ENCODE measurements around the gene GALNT4. TPM values are rescaled to one million over a fixed set of nuclear protein-coding genes. Genes with fewer than 3 reads are reported as not detected.

GALNT4 gene
- total RNA-seq, 1 experiment from 2014 or later: 2.8 TPM

GRCh38 chr12:89481213-89481914, 43.2 kb downstream of the GALNT4 start:
- H3K79me2 ChIP-seq (ENCODE audit: insufficient read depth, low read length): no peaks in the 10 kb centered on the region
- H3K4me2 ChIP-seq (ENCODE audit: low read length): no peak overlapping the region
- DNase-seq (ENCODE audit: low read depth, low spot score) (no peak), ATAC-seq (no peak)
- H4K20me1 ChIP-seq (ENCODE audit: insufficient read depth): no peaks in the 10 kb centered on the region
- no peaks in the 10 kb centered on the region; a peak in 1 of 4 replicates for H3K4me1 ChIP-seq (ENCODE audit: control insufficient read depth in 1 of 2, insufficient read depth in 2 of 2, low read length in 2 of 2)
- no peaks in the 10 kb centered on the region for H3K9me2 ChIP-seq (ENCODE audit: insufficient read depth)
- TF ChIP-seq SP1 (IDR thresholded peaks at IDR 0.05; ENCODE audit: low read depth): no peak
- no peak for TF ChIP-seq ELF1 (IDR thresholded peaks at IDR 0.05; ENCODE audit: borderline replicate concordance, low read depth)
- H3K9ac ChIP-seq (ENCODE audit: low read length): no peak overlapping the region
- intact Hi-C loops (cut with micrococcal nuclease): no loop called here
- no peaks in the 10 kb centered on the region for H3K27me3 ChIP-seq (ENCODE audit: insufficient read depth, low read length)
- ChIA-PET CTCF (no interaction called here), RAD21 (ENCODE audit: low non-redundant PET in 1 of 2, low total read pairs in 2 of 2, uncharacterized antibody in 2 of 2, unreplicated experiment in 2 of 2) (no interaction called here), POLR2A (no interaction called here)
- no peak overlapping the region for H3K27ac ChIP-seq (ENCODE audit: low read depth, low read length)
- no peak overlapping the region for H3K4me3 ChIP-seq (replicated peaks in 1 of 2; ENCODE audit: low read depth in 1 of 2, low read length in 2 of 2)
- BruUV-seq (replicated peaks): no TSS peak
- H3K9me3 ChIP-seq (ENCODE audit: control insufficient read depth in 1 of 2, insufficient read depth in 1 of 2, low read depth in 1 of 2, low read length in 2 of 2): no peaks in the 10 kb centered on the region
- H3K36me3 ChIP-seq (ENCODE audit: control insufficient read depth in 1 of 2, insufficient read depth in 2 of 2, low read length in 2 of 2): no peaks in the 10 kb centered on the region
- H2AFZ ChIP-seq (ENCODE audit: low read depth, low read length, poor library complexity, severe bottlenecking): no peak overlapping the region

DNA sequence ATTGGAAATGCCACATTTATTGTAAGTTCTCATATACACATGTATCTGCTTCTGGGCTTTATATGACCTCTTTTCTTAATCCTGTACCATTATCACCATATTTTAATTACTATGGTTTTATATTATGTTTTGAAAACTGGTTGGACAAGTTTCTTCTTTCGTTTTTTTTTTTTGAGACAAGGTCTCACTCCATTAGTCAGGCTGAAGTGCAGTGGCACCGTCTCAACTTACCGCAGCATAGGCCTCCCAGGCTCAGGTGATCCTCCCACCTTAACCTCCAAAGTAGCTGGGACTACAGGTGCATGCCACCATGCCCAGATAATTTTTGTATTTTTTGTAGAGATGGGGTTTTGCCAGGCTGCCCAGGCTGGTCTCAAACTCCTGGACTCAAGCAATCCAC, 44.6 kb downstream of the GALNT4 start:
- H3K27me3 ChIP-seq (ENCODE audit: insufficient read depth, low read length): no peaks in the 10 kb centered on the region
- no peaks in the 10 kb centered on the region for H3K79me2 ChIP-seq (ENCODE audit: insufficient read depth, low read length)
- no peak overlapping the region for H3K9ac ChIP-seq (ENCODE audit: low read length)
- CTCF ChIA-PET: no interaction called here
- H3K9me3 ChIP-seq (ENCODE audit: control insufficient read depth in 1 of 2, insufficient read depth in 1 of 2, low read depth in 1 of 2, low read length in 2 of 2): no peaks in the 10 kb centered on the region
- no peaks in the 10 kb centered on the region; a peak in 1 of 4 replicates for H3K4me1 ChIP-seq (ENCODE audit: control insufficient read depth in 1 of 2, insufficient read depth in 2 of 2, low read length in 2 of 2)
- no peaks in the 10 kb centered on the region for H3K36me3 ChIP-seq (ENCODE audit: control insufficient read depth in 1 of 2, insufficient read depth in 2 of 2, low read length in 2 of 2)
- intact Hi-C loops (cut with micrococcal nuclease): loop anchor here (10.0 kb wide), 1 partner anchor 1465 kb away; no protein-coding TSS in a partner anchor
- H3K9me2 ChIP-seq (ENCODE audit: insufficient read depth): no peaks in the 10 kb centered on the region
- no peak overlapping the region for H3K27ac ChIP-seq (ENCODE audit: low read depth, low read length)
- no peak overlapping the region for H2AFZ ChIP-seq (ENCODE audit: low read depth, low read length, poor library complexity, severe bottlenecking)
- no peak overlapping the region for H3K4me3 ChIP-seq (replicated peaks in 1 of 2; ENCODE audit: low read depth in 1 of 2, low read length in 2 of 2)
- POLR2A ChIA-PET: no interaction called here
- no peaks in the 10 kb centered on the region for H4K20me1 ChIP-seq (ENCODE audit: insufficient read depth)
- DNase-seq (ENCODE audit: low read depth, low spot score) (no peak), ATAC-seq (no peak)
- H3K4me2 ChIP-seq (ENCODE audit: low read length): no peak overlapping the region
- BruUV-seq (replicated peaks): no TSS peak
- RAD21 ChIA-PET (ENCODE audit: low non-redundant PET in 1 of 2, low total read pairs in 2 of 2, uncharacterized antibody in 2 of 2, unreplicated experiment in 2 of 2): no interaction called here
- TF ChIP-seq CBX3 (IDR thresholded peaks at IDR 0.05; ENCODE audit: low read depth): no peak
- TF ChIP-seq, protein P1, sequence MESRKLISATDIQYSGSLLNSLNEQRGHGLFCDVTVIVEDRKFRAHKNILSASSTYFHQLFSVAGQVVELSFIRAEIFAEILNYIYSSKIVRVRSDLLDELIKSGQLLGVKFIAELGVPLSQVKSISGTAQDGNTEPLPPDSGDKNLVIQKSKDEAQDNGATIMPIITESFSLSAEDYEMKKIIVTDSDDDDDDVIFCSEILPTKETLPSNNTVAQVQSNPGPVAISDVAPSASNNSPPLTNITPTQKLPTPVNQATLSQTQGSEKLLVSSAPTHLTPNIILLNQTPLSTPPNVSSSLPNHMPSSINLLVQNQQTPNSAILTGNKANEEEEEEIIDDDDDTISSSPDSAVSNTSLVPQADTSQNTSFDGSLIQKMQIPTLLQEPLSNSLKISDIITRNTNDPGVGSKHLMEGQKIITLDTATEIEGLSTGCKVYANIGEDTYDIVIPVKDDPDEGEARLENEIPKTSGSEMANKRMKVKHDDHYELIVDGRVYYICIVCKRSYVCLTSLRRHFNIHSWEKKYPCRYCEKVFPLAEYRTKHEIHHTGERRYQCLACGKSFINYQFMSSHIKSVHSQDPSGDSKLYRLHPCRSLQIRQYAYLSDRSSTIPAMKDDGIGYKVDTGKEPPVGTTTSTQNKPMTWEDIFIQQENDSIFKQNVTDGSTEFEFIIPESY (IDR thresholded peaks at IDR 0.05; ENCODE audit: extremely low read depth, insufficient replicate concordance, low read length): no peak
- TF ChIP-seq ATF3 (IDR thresholded peaks at IDR 0.05): no peak
- no peak for TF ChIP-seq FOSL1 (IDR thresholded peaks at IDR 0.05; ENCODE audit: low read depth)
- no peak for TF ChIP-seq SIN3A (IDR thresholded peaks at IDR 0.05; ENCODE audit: low read depth)
- TF ChIP-seq ZNF274 (IDR thresholded peaks at IDR 0.05; ENCODE audit: low read depth, low read length): no peak
- TF ChIP-seq MAX (IDR thresholded peaks at IDR 0.05): no peak
- TF ChIP-seq, protein P2, sequence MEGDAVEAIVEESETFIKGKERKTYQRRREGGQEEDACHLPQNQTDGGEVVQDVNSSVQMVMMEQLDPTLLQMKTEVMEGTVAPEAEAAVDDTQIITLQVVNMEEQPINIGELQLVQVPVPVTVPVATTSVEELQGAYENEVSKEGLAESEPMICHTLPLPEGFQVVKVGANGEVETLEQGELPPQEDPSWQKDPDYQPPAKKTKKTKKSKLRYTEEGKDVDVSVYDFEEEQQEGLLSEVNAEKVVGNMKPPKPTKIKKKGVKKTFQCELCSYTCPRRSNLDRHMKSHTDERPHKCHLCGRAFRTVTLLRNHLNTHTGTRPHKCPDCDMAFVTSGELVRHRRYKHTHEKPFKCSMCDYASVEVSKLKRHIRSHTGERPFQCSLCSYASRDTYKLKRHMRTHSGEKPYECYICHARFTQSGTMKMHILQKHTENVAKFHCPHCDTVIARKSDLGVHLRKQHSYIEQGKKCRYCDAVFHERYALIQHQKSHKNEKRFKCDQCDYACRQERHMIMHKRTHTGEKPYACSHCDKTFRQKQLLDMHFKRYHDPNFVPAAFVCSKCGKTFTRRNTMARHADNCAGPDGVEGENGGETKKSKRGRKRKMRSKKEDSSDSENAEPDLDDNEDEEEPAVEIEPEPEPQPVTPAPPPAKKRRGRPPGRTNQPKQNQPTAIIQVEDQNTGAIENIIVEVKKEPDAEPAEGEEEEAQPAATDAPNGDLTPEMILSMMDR (IDR thresholded peaks at IDR 0.05 in 2 of 3, conservative IDR thresholded peaks at IDR 0.05 in 1 of 3; ENCODE audit: borderline replicate concordance in 1 of 3, insufficient read depth in 1 of 3, low read depth in 2 of 3, low read length in 2 of 3): no peak
- TF ChIP-seq ZFX (IDR thresholded peaks at IDR 0.05): no peak
- no peak for TF ChIP-seq SP1 (IDR thresholded peaks at IDR 0.05; ENCODE audit: low read depth)
- TF ChIP-seq RAD21 (IDR thresholded peaks at IDR 0.05; ENCODE audit: low read depth): no peak
- no peak for TF ChIP-seq POLR2A (IDR thresholded peaks at IDR 0.05; ENCODE audit: borderline replicate concordance, extremely low read depth, insufficient read depth, insufficient read length)
- no peak for TF ChIP-seq EZH2phosphoT487 (IDR thresholded peaks at IDR 0.05; ENCODE audit: borderline replicate concordance)
